OCI-LY3 (cell line): ENCODE measurements around the gene ATP1A4.

Experiments
- CTCF ChIP-seq: fragments of 200-600, 300-600 bp; sonication (generic); IDR thresholded peaks from 2 replicates; pipeline ENCODE4 v1.5.1; 2014; ENCODE audit warnings: antibody characterized with exemption, low read length, low read depth
- EZH2phosphoT487 ChIP-seq: fragments of 200-600 bp; shearing (Covaris generic); IDR thresholded peaks from 2 replicates; pipeline ENCODE4 v1.6.1; 2018; ENCODE audit warnings: antibody characterized with exemption, mixed run types, low read depth

- TF ChIP-seq CTCF (no peak), EZH2phosphoT487 (no peak)
Measured at GRCh38 chr1:160128636-160129035, 22.8 kb upstream of the ATP1A4 start.
